Measurements from ENCODE around the gene C5orf58. TPM values are rescaled to one million over a fixed set of nuclear protein-coding genes. Genes with fewer than 3 reads are reported as not detected.

C5orf58 gene
- total and polyA plus RNA-seq, 9 of the 15 experiments (the other 6 are each of a cell fraction or from before 2014, with no cell fraction given) = 1.5 to 7.6 (median 5.3) TPM

DNA sequence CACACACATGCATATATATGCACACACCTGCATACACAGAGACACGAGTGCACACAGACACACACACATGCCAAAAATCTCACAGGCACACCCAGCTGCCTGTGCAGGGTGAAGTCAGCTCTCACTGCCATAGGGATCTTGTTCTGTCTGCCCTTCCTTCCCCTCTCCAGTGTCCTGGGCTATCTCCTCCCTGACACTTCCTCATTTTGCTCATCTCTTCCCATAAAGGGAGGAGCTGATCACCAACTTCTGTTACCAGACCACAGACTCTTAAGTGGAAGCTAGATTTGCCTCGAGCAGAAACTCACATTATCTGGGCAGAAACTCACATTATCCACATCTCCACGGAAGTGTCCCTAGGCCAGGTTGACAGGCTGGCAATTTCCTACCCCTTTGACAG is 36.1 kb downstream of the C5orf58 start (continued):
- TF ChIP-seq ZZZ3 (IDR thresholded peaks at IDR 0.05) (no peak), ETV6 (IDR thresholded peaks at IDR 0.05; ENCODE audit: borderline replicate concordance in 1 of 2, low read depth in 2 of 2, low read length in 1 of 2) (peak in 1 of 2 experiments; percentile 80; a peak in 2 of 4 replicates), ETV6 (CRISPR knock-in tag; IDR thresholded peaks at IDR 0.05; ENCODE audit: borderline replicate concordance) (no peak), CBFA2T3 (IDR thresholded peaks at IDR 0.05) (no peak), ZNF184 (CRISPR knock-in tag; IDR thresholded peaks at IDR 0.05) (no peak), ZNF121 (CRISPR knock-in tag; conservative IDR thresholded peaks at IDR 0.05) (no peak), ELF2 (CRISPR knock-in tag; IDR thresholded peaks at IDR 0.05) (0 out of 2 replicates have a peak, but pooled peaks have one; percentile 57), SREBF1 (IDR thresholded peaks at IDR 0.05; ENCODE audit: borderline replicate concordance, low read depth, low read length) (no peak), GATAD2A (IDR thresholded peaks at IDR 0.05) (no peak), SPI1 (IDR thresholded peaks at IDR 0.05; ENCODE audit: borderline replicate concordance, low read depth, low read length) (peak; percentile 99), POLR2H (tag; IDR thresholded peaks at IDR 0.05; ENCODE audit: low read depth) (no peak), ZNF263 (CRISPR knock-in tag; IDR thresholded peaks at IDR 0.05; ENCODE audit: borderline replicate concordance) (no peak), SUPT5H (IDR thresholded peaks at IDR 0.05) (no peak), GABPB2 (CRISPR knock-in tag; conservative IDR thresholded peaks at IDR 0.05) (no peak), MYNN (IDR thresholded peaks at IDR 0.05) (peak; percentile 38; the same call in 1 of the 2 replicates), MYNN (CRISPR knock-in tag; IDR thresholded peaks at IDR 0.05) (no peak), MECOM (CRISPR knock-in tag; IDR thresholded peaks at IDR 0.05) (peak; percentile 45; the same call in 1 of the 2 replicates), BRCA1 (IDR thresholded peaks at IDR 0.05) (no peak), BRCA1 (CRISPR knock-in tag; IDR thresholded peaks at IDR 0.05) (no peak), STAT5B (CRISPR knock-in tag; IDR thresholded peaks at IDR 0.05) (no peak), MCM3 (IDR thresholded peaks at IDR 0.05) (no peak), HNRNPK (IDR thresholded peaks at IDR 0.05; ENCODE audit: low read depth, low read length, poor library complexity, severe bottlenecking) (no peak), SMAD3 (CRISPR knock-in tag; conservative IDR thresholded peaks at IDR 0.05) (no peak), RFX5 (IDR thresholded peaks at IDR 0.05; ENCODE audit: low read depth, low read length) (no peak), ZNF165 (CRISPR knock-in tag; IDR thresholded peaks at IDR 0.05; ENCODE audit: borderline replicate concordance) (no peak), SETDB1 (IDR thresholded peaks at IDR 0.05; ENCODE audit: low read length) (no peak), GATAD2B (IDR thresholded peaks at IDR 0.05; ENCODE audit: borderline replicate concordance) (no peak), SRSF3 (IDR thresholded peaks at IDR 0.05; ENCODE audit: insufficient read depth, low read length) (no peak)
- TF ChIP-seq, protein P1, sequence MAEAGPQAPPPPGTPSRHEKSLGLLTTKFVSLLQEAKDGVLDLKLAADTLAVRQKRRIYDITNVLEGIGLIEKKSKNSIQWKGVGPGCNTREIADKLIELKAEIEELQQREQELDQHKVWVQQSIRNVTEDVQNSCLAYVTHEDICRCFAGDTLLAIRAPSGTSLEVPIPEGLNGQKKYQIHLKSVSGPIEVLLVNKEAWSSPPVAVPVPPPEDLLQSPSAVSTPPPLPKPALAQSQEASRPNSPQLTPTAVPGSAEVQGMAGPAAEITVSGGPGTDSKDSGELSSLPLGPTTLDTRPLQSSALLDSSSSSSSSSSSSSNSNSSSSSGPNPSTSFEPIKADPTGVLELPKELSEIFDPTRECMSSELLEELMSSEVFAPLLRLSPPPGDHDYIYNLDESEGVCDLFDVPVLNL (CRISPR knock-in tag; IDR thresholded peaks at IDR 0.05; ENCODE audit: low read depth) = no peak
- TF ChIP-seq, protein P2, sequence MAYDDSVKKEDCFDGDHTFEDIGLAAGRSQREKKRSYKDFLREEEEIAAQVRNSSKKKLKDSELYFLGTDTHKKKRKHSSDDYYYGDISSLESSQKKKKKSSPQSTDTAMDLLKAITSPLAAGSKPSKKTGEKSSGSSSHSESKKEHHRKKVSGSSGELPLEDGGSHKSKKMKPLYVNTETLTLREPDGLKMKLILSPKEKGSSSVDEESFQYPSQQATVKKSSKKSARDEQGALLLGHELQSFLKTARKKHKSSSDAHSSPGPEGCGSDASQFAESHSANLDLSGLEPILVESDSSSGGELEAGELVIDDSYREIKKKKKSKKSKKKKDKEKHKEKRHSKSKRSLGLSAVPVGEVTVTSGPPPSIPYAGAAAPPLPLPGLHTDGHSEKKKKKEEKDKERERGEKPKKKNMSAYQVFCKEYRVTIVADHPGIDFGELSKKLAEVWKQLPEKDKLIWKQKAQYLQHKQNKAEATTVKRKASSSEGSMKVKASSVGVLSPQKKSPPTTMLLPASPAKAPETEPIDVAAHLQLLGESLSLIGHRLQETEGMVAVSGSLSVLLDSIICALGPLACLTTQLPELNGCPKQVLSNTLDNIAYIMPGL (CRISPR knock-in tag; IDR thresholded peaks at IDR 0.05) = no peak
- TF ChIP-seq, protein P3, sequence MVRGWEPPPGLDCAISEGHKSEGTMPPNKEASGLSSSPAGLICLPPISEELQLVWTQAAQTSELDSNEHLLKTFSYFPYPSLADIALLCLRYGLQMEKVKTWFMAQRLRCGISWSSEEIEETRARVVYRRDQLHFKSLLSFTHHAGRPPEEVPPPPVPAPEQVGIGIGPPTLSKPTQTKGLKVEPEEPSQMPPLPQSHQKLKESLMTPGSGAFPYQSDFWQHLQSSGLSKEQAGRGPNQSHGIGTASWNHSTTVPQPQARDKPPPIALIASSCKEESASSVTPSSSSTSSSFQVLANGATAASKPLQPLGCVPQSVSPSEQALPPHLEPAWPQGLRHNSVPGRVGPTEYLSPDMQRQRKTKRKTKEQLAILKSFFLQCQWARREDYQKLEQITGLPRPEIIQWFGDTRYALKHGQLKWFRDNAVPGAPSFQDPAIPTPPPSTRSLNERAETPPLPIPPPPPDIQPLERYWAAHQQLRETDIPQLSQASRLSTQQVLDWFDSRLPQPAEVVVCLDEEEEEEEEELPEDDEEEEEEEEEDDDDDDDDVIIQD (CRISPR knock-in tag; IDR thresholded peaks at IDR 0.05) = no peak
